HFFc6 (cell line): ENCODE measurements around the gene NCAPH2. TPM values are rescaled to one million over a fixed set of nuclear protein-coding genes. Genes with fewer than 3 reads are reported as not detected.

Experiments
- DNase-seq: peaks from one replicate; pipeline ENCODE4 v3.0.0-alpha.2; 2018
- H3K27ac Mint-ChIP-seq: 2 replicates; pipeline ENCODE4 v1.8.0; 2020; ENCODE audit warnings: mild to moderate bottlenecking, mixed read lengths
- H3K27me3 Mint-ChIP-seq: 2 replicates; pipeline ENCODE4 v1.8.0; 2021; ENCODE audit warnings: mild to moderate bottlenecking, moderate library complexity, mixed read lengths; ENCODE audit not compliant: insufficient read depth
- H3K36me3 Mint-ChIP-seq: 2 replicates; pipeline ENCODE4 v1.8.0; 2021; ENCODE audit warnings: low read depth, mixed read lengths
- H3K4me1 Mint-ChIP-seq: 2 replicates; pipeline ENCODE4 v1.8.0; 2020; ENCODE audit warnings: low read depth, mixed read lengths
- H3K4me3 Mint-ChIP-seq: 2 replicates; pipeline ENCODE4 v1.8.0; 2020; ENCODE audit warnings: mild to moderate bottlenecking, moderate library complexity, mixed read lengths
- H3K9me3 Mint-ChIP-seq: 2 replicates; pipeline ENCODE4 v1.8.0; 2020; ENCODE audit warnings: mild to moderate bottlenecking, mixed read lengths
- total RNA-seq, 6 experiments: library from RNA; stranded (reverse); fragmentation: NEBNext Ultra II Directional; extraction: Animal tissue kit (Norgen Biotek cat#: 25700); gene quantifications; 2 replicates in 1 of 6; 3 replicates in 5 of 6; pipeline ENCODE4 v1.2.3, GENCODE V29; 2021
- TF ChIP-seq, protein P1 (sequence below): fragments of 200-600 bp; sonication (generic); IDR thresholded peaks from 2 replicates; pipeline ENCODE4 v1.5.0; 2021; ENCODE audit warnings: antibody characterized with exemption, mild to moderate bottlenecking

The NCAPH2 gene
- total RNA-seq, 6 experiments from 2014 or later: 31.7 to 54.1 (median 50.0) TPM

DNA sequence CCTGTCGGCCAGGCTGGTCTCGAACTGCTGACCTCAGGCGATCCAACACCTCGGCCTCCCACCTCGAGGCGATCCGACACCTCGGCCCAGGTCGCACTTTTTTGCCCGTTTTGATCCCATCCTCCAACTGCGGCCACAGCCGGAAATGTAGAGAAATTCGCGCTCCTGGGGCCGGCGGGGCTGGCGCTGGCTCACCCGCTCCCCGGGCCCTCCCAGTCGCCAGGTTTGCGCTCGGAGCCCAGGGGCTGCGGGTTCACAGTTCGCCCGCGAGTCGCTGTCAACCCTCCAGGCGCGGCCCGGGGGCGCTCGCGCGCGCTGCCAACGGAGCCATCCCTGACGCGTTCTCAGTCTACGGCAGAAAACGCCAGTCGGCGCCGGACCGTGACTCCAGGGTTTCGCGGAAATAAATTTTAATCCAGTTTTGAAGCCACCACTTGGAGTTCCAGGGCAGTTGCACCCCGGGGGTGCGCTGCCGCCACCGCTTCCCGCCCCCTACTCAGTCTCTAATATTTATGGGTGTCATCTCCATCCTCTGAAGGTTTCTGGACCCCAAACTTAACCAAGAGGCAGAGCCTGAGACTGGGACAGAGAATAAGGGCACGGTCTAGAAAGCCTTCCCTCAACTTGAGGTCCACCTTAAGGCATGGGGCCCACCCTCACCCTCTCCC lies 36.2 kb downstream of the NCAPH2 start:
- Mint-ChIP-seq H3K36me3 (no peaks in the 10 kb centered on the region), H3K4me3 (no peak overlapping the region), H3K27me3 (peaks cover 24% of the 10 kb centered on the region), H3K27ac (no peak overlapping the region; the same call in 1 of the 2 replicates), H3K9me3 (no peaks in the 10 kb centered on the region), H3K4me1 (peaks cover 35% of the 10 kb centered on the region)
- TF ChIP-seq, protein P1, sequence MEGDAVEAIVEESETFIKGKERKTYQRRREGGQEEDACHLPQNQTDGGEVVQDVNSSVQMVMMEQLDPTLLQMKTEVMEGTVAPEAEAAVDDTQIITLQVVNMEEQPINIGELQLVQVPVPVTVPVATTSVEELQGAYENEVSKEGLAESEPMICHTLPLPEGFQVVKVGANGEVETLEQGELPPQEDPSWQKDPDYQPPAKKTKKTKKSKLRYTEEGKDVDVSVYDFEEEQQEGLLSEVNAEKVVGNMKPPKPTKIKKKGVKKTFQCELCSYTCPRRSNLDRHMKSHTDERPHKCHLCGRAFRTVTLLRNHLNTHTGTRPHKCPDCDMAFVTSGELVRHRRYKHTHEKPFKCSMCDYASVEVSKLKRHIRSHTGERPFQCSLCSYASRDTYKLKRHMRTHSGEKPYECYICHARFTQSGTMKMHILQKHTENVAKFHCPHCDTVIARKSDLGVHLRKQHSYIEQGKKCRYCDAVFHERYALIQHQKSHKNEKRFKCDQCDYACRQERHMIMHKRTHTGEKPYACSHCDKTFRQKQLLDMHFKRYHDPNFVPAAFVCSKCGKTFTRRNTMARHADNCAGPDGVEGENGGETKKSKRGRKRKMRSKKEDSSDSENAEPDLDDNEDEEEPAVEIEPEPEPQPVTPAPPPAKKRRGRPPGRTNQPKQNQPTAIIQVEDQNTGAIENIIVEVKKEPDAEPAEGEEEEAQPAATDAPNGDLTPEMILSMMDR: peak; percentile 66
- peak; percentile 55 for DNase-seq

DNA sequence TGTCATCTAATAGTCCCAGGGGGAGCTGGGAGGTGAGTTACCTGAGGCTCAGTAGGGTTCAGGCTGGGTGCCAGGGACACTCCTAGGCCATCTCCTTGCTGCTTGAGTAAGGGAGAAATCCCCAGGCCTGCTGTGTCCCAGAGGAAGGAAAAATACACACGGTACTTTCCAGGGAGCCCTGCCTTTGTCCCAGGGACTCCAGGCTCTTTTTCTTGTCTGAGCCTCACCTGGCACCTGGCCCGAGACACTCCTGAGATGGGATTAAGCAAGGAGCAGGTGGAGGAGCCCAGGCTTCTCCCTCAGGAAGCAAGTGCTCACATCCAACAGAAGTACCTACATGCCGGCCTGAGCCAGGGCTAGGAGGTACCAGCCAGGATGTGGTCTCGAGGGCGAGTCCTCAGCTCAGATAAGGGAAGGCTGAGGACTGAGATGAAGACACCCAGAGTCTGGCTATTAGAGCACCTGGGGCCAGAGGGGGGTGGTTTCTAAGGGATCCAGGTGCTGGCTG lies 36.8 kb downstream of the NCAPH2 start:
- TF ChIP-seq, protein P1: no peak
- H3K9me3 Mint-ChIP-seq: no peaks in the 10 kb centered on the region
- H3K4me1 Mint-ChIP-seq: peaks cover 29% of the 10 kb centered on the region
- H3K36me3 Mint-ChIP-seq: no peaks in the 10 kb centered on the region
- no peak overlapping the region; the same call in 1 of the 2 replicates for H3K27ac Mint-ChIP-seq
- no peak for DNase-seq
- peaks cover 29% of the 10 kb centered on the region for H3K27me3 Mint-ChIP-seq
- H3K4me3 Mint-ChIP-seq: no peak overlapping the region

DNA sequence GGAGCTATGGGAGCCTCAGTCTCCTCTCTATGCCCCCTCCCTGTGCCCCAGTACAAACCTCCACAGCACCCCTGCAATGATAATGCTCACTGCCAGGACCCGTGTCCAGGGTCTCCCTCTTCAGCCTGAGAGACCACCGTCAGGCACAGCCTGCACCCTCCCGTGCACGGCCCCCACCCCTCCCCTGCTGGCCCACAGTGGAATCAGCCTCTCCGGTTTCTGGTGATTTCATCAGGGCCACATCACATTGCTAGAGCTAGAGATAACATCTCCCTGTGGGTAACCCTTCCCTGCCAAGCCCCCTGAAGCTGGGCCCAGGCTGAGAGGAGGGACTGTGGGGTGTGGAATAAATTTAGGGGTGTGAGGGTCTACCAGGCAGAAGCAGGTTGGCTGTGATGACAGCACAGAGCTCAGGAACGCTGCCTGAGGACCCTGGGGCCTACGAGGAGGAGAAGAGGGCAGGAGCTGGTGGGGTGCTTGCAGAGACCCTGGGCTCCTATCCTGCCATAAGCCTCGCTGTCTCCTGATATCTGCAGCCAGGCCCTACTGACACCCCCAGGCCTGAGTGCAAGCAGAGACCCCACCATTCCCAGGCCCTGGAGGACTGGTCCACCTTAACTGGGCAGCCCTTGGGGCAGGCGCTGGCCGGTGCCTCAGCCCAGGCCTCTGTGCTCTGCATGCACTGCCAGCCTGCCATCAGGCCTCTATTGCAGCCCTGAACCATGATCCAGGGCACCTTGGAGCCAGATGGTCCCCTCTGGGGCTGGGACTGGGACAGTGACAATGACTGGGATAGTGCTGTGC lies 37.7 kb downstream of the NCAPH2 start, which contains the start of gene KLHDC7B:
TSS of gene KLHDC7B (plus strand) at position 378 of the 804 bp plus-strand sequence. CDS start at position 723, 345 bp downstream.
- Mint-ChIP-seq H3K27me3 (peaks cover 36% of the 10 kb centered on the region), H3K36me3 (no peaks in the 10 kb centered on the region), H3K9me3 (no peaks in the 10 kb centered on the region), H3K4me1 (peaks cover 20% of the 10 kb centered on the region), H3K27ac (no peak within 1 kb of the TSS), H3K4me3 (no peak within 1 kb of the TSS)
- no peak for DNase-seq
- TF ChIP-seq, protein P1: peak; percentile 29; the same call in 1 of the 2 replicates

DNA sequence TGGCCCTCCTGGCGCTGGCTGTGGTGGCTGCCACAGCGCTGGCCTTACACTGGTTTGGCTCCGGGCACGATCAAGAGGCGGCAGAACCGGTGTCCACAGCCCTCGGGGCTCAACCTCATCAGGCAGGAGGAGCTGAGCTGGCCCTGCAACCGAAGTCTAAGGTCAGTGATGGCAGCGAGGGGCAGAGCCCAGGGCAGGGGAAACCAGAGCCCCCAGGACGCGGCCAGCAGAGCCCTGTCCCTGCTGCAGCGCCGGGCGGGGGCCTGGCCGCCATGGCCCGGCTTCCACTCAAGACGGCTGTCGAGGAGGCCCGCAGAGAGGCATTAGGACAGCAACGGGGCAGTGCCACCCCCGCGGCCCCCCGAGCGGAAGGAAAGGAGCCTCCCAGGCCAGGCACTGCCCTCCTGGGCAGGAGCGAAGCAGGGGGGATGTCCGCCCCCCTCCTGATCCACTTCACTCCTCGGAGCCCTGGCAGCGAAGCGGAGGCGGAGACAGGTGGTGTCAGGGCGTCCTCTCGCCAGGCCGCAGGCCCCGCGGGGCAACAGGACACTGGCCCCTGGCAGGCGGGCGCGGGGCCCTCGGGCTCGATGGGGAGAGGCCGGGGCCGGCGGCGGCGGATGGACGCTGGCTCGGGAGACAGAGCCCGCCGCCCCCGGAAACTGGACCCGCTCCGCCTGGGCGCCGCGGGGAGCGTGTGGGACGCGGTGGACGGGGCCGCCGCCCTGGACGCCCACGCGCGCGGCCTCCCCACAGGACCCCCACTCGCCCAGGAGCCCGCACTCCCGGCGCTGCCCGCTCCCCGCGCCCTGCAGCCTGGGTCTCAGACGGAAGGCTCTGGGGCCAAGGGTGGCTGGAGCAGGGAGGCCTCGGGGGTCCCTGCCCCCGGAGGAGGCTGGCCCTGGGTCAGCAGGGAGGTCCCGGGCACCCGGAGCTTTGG lies 38.6 kb downstream of the NCAPH2 start:
- TF ChIP-seq, protein P1: no peak
- H3K9me3 Mint-ChIP-seq: no peaks in the 10 kb centered on the region
- DNase-seq: no peak
- H3K36me3 Mint-ChIP-seq: no peaks in the 10 kb centered on the region
- peaks cover 11% of the 10 kb centered on the region for H3K4me1 Mint-ChIP-seq
- peaks cover 44% of the 10 kb centered on the region for H3K27me3 Mint-ChIP-seq
- no peak overlapping the region for H3K4me3 Mint-ChIP-seq
- no peak overlapping the region for H3K27ac Mint-ChIP-seq
